HFF-Myc (cell line): ENCODE measurements around the gene PTPRC.

ENCODE experiments used
- DNase-seq: peaks from one replicate; pipeline ENCODE4 v3.0.0-alpha.2; 2011; ENCODE audit warnings: low read depth; ENCODE audit errors: extremely low read depth
- H3K4me3 ChIP-seq: replicated peaks from 2 replicates; pipeline ENCODE4 v1.5.1; 2011; ENCODE audit warnings: low read depth, mild to moderate bottlenecking, control low read depth, low read length
- TF ChIP-seq, protein P1 (sequence below): IDR thresholded peaks from 2 replicates; pipeline ENCODE4 v1.5.1; 2012; ENCODE audit warnings: mild to moderate bottlenecking, low read depth, low read length, control low read depth; ENCODE audit errors: missing control alignments

Gene PTPRC, protein sequence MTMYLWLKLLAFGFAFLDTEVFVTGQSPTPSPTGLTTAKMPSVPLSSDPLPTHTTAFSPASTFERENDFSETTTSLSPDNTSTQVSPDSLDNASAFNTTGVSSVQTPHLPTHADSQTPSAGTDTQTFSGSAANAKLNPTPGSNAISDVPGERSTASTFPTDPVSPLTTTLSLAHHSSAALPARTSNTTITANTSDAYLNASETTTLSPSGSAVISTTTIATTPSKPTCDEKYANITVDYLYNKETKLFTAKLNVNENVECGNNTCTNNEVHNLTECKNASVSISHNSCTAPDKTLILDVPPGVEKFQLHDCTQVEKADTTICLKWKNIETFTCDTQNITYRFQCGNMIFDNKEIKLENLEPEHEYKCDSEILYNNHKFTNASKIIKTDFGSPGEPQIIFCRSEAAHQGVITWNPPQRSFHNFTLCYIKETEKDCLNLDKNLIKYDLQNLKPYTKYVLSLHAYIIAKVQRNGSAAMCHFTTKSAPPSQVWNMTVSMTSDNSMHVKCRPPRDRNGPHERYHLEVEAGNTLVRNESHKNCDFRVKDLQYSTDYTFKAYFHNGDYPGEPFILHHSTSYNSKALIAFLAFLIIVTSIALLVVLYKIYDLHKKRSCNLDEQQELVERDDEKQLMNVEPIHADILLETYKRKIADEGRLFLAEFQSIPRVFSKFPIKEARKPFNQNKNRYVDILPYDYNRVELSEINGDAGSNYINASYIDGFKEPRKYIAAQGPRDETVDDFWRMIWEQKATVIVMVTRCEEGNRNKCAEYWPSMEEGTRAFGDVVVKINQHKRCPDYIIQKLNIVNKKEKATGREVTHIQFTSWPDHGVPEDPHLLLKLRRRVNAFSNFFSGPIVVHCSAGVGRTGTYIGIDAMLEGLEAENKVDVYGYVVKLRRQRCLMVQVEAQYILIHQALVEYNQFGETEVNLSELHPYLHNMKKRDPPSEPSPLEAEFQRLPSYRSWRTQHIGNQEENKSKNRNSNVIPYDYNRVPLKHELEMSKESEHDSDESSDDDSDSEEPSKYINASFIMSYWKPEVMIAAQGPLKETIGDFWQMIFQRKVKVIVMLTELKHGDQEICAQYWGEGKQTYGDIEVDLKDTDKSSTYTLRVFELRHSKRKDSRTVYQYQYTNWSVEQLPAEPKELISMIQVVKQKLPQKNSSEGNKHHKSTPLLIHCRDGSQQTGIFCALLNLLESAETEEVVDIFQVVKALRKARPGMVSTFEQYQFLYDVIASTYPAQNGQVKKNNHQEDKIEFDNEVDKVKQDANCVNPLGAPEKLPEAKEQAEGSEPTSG (N-terminal part only)

DNA sequence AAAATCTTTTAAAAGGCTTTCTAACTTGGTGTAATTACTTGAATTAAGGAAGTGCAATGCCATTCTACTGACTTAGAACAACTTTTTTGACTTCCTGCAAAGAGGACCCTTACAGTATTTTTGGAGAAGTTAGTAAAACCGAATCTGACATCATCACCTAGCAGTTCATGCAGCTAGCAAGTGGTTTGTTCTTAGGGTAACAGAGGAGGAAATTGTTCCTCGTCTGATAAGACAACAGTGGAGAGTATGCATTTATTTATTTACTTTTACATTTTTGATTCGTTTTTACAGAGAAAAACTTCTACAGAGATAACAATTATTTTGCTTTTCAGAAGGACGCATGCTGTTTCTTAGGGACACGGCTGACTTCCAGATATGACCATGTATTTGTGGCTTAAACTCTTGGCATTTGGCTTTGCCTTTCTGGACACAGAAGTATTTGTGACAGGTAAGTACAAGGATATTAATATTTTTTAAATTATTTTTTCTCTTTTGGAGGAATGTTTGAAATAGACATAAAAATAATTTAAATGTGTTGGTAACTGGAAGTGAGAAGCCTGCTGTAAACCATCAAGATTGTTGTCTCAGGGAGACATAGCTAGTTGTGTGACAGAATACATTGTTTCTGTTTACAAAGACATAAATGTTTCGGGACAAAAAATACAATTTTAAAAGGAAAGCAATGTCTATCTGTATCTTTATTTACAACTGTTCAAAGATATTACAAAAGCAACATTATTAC, at the start of gene PTPRC:
Gene PTPRC, plus strand, starts transcription at position 147 of the 742 bp plus-strand sequence. Its CDS starts 229 bp downstream, at position 376.
- TF ChIP-seq, protein P1, sequence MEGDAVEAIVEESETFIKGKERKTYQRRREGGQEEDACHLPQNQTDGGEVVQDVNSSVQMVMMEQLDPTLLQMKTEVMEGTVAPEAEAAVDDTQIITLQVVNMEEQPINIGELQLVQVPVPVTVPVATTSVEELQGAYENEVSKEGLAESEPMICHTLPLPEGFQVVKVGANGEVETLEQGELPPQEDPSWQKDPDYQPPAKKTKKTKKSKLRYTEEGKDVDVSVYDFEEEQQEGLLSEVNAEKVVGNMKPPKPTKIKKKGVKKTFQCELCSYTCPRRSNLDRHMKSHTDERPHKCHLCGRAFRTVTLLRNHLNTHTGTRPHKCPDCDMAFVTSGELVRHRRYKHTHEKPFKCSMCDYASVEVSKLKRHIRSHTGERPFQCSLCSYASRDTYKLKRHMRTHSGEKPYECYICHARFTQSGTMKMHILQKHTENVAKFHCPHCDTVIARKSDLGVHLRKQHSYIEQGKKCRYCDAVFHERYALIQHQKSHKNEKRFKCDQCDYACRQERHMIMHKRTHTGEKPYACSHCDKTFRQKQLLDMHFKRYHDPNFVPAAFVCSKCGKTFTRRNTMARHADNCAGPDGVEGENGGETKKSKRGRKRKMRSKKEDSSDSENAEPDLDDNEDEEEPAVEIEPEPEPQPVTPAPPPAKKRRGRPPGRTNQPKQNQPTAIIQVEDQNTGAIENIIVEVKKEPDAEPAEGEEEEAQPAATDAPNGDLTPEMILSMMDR, result no peak
- no peak within 1 kb of the TSS for H3K4me3 ChIP-seq
- DNase-seq, result no peak

DNA sequence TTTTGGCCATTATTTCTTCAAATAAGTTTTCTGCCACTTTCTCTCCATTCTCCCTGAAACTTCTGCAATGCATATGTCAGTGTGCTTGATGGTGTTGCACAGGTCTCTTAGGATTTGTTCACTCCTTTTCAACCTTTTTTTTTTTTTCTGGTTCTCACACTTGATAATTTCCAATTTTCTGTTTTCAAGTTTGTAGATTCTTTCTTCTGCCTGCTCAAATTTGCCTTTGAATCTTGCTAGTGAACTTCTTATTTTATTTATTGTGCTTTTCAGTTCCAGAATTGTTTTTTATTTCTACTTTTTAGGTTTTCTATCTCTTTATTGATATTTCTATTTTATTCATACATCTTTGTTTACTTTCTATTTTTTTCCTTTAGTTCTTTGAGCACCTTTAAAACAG, 48.4 kb upstream of the PTPRC start:
- TF ChIP-seq, protein P1, result no peak
- no peak overlapping the region for H3K4me3 ChIP-seq
- no peak for DNase-seq

DNA sequence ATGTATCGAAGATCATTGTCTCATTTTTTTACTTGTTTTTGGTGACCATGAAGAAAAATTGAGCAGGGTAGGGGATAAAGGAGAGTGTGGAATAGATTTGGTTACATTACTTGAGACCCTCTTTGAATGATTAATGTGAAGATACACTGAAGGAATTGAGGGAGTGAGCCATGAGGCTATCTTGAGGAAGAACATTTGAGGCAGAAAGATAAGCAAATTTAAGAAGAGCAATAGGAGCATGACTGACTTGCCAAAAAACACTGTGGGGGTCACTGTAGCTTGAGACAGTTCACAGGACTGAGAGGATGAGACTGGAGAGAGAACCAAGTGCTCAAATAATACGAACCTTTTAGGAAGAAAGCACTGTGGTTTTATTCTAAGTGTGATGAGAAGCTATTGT, 43.1 kb upstream of the PTPRC start:
- DNase-seq, result no peak
- H3K4me3 ChIP-seq, result no peak overlapping the region
- TF ChIP-seq, protein P1, result no peak

DNA sequence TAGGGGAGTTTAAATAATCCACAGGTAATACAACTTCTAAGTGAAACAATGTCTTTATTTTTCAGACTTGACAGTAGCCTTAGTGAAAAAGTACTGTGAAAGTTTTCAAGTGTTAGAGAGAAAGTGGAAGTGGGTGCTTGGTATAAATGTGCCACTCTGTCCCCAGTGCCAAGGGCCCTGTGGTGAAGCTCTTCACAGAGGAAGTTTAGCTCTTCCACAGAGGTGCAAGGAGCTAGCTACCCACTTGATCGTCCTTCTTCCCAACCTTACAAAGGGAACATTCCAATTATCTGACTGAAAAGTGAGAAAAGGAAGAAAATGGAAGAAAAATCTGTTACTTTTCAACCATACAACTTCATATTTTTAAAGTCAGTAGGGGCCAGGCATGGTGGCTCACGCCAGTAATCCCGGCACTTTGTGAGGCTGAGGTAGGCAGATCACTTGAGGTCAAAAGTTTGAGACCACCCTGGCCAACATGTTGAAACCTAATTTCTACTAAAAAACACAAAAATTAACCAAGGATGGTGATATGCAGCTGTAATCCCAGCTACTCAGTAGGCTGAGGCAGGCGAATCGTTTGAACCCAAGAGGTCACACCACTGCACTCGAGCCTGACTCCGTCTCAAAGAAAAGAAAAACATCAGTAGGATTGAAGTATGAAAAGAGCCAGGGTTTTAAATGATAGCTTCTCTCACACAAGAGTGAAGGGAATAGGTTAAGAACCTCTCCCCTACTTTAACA, 41.0 kb upstream of the PTPRC start:
- H3K4me3 ChIP-seq, result no peak overlapping the region
- TF ChIP-seq, protein P1, result no peak
- no peak for DNase-seq

DNA sequence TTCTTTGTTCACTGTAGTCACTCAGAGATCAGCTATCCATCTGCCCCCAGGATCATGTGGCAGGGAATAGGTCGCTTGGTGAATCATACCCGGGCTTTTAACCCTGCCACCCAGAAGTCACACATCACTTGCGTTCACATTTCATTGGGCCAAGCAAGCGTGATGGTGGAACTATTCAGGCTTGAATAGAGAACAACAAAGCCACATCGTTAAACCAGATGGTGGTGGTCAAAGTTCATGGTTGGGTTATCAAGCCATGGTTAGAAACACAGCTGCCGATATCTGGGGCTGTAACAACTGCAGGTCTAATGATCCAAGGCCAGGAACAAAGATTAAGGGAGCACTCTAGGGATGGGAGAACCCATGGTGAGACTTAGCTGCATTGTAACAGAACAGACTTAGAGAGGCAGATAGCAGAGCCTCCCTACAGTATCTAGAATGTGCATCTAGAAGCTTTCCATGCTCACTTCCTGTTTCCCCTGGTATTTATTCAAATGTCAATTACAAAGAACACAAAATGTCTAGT, 40.0 kb upstream of the PTPRC start:
- DNase-seq, result no peak
- TF ChIP-seq, protein P1, result no peak
- H3K4me3 ChIP-seq, result no peak overlapping the region
